RWPE1 (cell line): ENCODE measurements around the gene CCDC102A.

Experiments
- CTCF ChIA-PET: fragments of 350-600 bp; sonication (Branson Sonifier 250); formaldehyde crosslinking; extraction: SDS; loops from one replicate; lab custom pipeline; 2021; lab: Yijun Ruan, JAX
- POLR2A ChIA-PET: fragments of 400-600 bp; formaldehyde crosslinking; extraction: SDS; loops from one replicate; lab custom pipeline; 2020; ENCODE audit warnings: antibody characterized with exemption; ENCODE audit not compliant: low non-redundant PET; lab: Yijun Ruan, JAX
- DNase-seq: peaks from one replicate; pipeline ENCODE4 v3.0.0; 2012; ENCODE audit warnings: low spot score
- H3K27ac ChIP-seq: fragments of 450-650 bp; 2 replicates; pipeline ENCODE4 v1.5.1; 2017
- CTCF ChIP-seq: fragments of 450-650 bp; conservative IDR thresholded peaks from 2 replicates; pipeline ENCODE4 v1.5.1; 2017; ENCODE audit warnings: low read depth, mild to moderate bottlenecking

Gene CCDC102A

GRCh38 chr16:57567691-57568090 is 31.3 kb upstream of the CCDC102A start:
- ChIA-PET POLR2A (no interaction called here), CTCF (no interaction called here)
- no peak overlapping the region for H3K27ac ChIP-seq
- no peak for TF ChIP-seq CTCF
- DNase-seq: no peak

GRCh38 chr16:57566436-57566835 is 30.1 kb upstream of the CCDC102A start:
- no peak for TF ChIP-seq CTCF
- CTCF ChIA-PET: interaction anchor here (1.5 kb wide), 1 partner anchor 10 kb away, joined by 8 read pairs; no protein-coding TSS in a partner anchor
- H3K27ac ChIP-seq: no peak overlapping the region
- no peak for DNase-seq
- POLR2A ChIA-PET: no interaction called here

DNA sequence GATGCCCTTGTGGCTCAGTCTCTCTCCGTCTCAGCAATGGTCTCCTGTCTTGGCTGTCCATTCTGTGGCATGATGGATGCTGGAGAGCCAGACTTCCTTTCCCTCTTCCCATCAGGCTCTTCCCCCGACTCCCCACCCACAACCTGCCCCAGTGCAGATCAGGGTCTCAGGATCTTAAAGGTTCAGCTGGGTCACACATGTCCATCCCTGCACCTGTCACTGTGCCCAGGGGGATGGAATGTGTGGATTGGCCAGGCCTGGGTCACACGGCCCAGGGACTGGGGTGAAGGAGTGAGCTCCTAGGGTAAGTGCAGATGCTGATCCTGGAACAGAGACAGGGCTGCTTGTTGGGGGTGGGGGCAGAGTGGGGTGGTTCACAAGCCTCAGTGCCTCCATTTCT is 29.1 kb upstream of the CCDC102A start:
- ChIA-PET CTCF (interaction anchor here (1.0 kb wide), 1 partner anchor 25 kb away, joined by 4 read pairs; no protein-coding TSS in a partner anchor), POLR2A (no interaction called here)
- TF ChIP-seq CTCF: no peak
- DNase-seq: no peak
- H3K27ac ChIP-seq: no peak overlapping the region

- peak; percentile 36 for DNase-seq
- ChIA-PET POLR2A (no interaction called here), CTCF (interaction anchor here (1.0 kb wide), 1 partner anchor 26 kb away, joined by 4 read pairs; no protein-coding TSS in a partner anchor)
- TF ChIP-seq CTCF: no peak
- no peak overlapping the region for H3K27ac ChIP-seq
Measured at GRCh38 chr16:57564571-57565270, 28.4 kb upstream of the CCDC102A start.

DNA sequence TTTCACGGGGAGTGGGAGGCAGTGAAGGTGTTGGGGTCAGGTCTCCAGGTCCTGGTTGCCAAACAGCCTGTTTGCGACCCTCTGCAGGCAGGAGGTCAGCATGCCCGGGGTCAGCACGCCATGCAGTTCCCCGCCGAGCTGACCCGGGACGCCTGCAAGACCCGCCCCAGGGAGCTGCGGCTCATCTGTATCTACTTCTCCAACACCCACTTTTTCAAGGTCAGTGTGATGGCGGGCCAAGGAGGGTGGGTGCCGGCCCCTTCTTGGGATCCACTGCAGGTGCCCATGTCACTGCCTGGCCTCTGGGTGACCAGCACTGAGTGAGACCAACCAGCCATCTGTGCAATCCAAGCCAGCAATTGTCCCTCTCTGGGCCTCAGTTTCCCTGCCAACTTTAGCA is 27.4 kb upstream of the CCDC102A start:
- no peak overlapping the region for H3K27ac ChIP-seq
- TF ChIP-seq CTCF: no peak
- no peak for DNase-seq
- ChIA-PET POLR2A (no interaction called here), CTCF (interaction anchor here (0.7 kb wide), 1 partner anchor 374 kb away, joined by 3 read pairs; no protein-coding TSS in a partner anchor)

DNA sequence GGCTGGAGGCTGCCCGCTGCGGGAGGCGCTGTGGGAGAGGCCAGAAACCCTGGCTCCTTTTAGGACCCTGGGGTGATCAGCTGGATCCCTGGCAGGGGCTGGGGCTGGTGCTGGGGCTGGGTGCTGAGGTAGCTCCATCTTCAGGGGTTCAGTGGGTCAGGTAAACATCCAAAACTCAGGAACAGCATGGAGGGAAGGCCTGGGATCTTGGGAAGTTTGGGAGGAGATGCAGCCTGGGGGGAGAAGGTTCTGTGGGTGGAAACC is 27.0 kb upstream of the CCDC102A start:
- ChIA-PET CTCF (interaction anchor here (0.7 kb wide), 1 partner anchor 375 kb away, joined by 3 read pairs; no protein-coding TSS in a partner anchor), POLR2A (no interaction called here)
- no peak for DNase-seq
- no peak for TF ChIP-seq CTCF
- no peak overlapping the region for H3K27ac ChIP-seq
